HG03575 (cell line): ENCODE measurements around the gene C1orf159.
"Not testable (repeated sequence)": the region's sequence is repeated elsewhere in the genome, so short reads cannot be mapped to it uniquely, and the experiment has no call there.

Source experiments
- ATAC-seq: cut with Tn5 transposase; IDR thresholded peaks from one replicate; pipeline ENCODE4 v1.9.1; 2021; ENCODE audit not compliant: unreplicated experiment, insufficient number of reproducible peaks, low FRiP score; ENCODE audit errors: extremely low read depth

The C1orf159 gene

DNA sequence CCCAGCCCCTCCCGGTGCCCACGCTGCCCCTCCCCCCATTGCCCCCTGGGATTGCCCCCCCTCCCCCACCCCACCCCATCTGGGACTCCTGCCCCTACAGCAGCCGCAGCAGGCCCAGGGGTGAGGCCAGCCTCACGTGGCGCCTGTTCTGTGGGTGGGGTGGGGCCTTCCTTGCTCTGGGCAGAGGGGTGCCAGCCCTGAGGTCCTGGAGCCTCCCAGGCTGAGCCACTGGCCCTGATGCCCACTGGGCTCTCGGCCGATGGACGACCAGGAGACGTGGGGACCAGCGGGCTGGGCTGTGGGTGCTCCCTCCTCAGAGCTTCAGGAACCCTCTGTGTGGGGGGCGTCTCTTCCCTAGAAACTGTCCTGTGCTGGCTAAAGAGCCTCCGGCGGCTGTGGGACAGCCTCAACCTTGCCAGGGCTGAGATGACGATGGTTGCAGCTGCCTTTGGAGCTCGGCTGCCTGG lies 5.8 kb upstream of the C1orf159 start:
- ATAC-seq: no peak

DNA sequence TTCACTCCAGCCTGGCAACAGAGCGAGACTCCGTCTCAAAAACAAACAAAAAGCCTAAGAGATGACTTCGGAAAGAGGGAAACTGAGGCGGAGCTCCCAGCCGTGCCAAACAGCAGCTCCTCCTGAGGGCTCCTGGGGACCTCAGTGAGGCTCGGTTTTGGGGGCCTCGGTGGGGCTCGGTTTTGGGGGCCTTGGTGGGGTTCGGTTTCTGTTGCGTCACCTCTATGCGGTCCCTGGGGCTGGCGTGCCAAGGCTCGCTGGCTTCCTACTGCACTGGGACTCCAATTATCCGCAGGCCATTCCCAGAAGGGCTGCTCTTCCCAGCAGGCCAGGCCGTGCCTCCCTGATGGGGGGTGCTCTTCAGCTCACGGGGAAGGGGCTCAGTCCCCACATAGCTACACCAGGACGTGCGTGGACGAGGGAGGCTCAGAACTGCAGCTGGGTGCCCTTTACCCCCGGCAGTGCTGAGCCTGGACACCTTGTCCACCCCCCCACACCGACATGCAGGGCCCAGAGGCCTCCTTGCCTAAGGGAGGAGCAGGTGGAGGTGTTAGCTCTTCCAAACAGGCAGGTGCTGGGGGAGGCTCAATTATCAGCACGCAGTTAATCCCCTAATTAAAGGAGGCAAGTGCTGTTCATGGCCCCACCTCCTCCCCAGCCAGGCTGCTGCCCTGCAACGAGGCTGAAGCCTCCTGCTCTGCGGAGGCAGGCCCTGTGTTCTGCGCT lies 5.1 kb upstream of the C1orf159 start:
- no peak for ATAC-seq

DNA sequence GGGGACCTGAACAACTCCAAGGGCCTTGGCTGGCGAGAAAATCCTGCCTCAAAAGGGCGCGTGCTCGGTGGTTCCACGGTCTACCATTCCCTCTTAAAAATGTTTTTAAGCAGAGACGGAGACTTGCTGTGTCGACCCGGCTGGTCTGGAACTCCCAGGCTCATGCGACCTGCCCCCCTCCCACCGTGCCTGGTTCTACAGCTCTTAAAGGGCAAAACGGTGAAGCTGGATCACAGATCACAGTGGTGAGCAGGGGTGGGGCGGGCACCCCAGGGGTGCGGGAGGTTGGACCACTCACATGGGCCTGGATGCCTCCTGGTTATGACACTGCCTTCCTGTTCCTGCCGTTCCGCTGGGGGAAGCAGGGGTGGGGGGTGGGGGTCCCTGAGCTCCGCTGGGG lies 4.2 kb upstream of the C1orf159 start:
- ATAC-seq: no peak

DNA sequence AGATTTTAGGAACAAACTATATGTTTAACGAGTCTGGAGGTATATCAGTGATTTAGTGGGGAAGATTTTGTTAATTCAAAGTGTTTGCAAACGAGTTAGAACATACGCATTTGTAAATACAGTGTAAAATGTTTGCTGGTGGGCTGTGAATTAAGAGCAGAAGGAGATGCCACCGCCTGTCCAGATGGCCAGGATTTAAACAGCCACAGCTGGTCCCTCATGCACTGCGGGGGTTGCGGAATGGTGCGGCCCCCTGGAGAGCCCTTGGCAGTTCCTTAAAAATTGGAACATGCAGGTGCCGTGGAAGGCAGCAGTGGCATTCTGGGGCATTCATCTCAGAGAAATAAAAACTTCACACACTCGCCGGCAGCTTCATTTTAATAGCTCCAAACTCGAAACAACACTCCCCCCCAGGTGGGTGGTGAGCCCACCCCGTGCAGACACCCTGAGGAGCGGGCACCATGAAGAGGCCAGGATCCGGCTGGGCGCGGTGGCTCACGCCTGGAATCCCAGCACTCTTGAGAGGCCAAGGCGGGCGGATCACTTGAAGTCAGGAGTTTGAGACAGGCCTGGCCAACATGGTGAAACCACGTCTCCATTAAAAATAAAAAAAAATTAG lies 3.5 kb upstream of the C1orf159 start:
- no peak for ATAC-seq

DNA sequence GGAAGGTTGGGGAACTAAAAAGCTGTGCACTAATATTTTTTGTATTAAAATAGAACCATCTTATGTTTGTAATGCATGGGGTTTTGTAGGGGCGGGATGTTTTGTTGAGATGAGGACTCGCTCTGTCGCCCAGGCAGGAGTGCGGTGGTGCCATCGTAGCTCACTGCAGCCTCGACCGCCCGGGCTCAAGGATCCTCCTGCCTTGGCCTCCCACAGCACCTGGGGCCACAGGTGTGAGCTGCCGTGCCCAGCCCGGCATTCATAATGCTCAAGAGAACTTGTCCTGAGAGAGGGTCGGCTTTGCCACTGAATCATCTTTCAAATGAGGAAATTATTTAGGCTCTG lies 3.0 kb upstream of the C1orf159 start:
- ATAC-seq: no peak

DNA sequence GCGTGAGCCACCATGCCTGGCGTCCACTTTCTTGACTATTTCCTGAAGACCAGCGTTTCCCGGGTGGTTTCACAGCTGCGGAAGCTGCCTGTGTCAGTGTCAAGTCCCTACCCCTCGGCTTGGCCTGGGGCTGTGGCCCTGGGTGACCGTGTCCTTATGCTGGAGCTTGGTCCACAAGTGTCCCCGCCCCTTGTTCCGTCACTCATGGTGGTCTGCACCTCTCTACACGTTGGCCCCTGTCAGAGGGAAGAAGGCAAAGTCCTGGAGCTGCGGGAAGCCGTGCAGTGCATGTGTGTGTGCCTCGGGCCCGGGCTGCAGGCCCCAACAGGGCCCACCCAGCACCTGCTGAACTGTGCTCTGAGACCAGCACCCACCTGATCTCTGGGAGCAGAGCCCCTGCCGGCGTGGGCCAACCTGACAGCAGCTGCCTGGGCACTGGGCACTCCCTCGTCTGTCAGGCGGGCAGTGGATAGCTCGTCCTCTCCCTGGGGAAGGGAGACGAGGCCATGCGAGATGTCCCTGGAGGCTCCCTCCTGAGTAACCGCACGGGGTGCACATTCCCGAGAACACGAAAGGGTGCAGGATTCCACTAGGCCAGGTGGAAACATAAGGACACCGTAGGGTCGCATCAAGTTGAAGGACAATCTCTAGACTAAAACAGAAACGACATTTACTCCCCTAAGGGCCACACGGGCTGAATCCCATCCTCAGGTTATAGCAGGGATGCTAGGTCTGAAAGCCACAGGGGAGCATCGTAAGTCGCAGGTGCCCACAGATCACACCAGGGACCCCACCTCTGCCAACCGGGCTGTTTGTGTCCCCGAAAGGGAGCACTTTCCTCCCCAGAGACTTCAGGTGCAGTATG lies 2.4 kb upstream of the C1orf159 start:
- no peak for ATAC-seq

DNA sequence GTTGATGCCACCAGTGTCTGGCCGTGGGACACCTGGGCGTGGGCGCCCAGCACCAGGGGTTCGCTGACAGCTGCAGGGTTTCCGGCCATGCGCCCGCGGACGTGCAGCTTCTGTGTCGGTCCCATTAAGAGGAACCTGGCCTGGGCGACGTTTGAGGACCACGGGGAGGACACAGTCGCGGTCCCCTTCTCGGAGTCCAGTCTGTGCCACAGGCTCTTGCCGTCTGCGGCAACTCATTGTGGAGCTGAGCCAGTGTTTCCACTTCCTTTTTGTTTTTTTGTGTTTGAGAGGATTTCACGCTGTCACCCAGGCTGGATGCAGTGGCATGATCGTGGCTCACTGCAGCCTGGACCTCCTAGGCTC lies 1.6 kb upstream of the C1orf159 start:
- ATAC-seq: no peak

DNA sequence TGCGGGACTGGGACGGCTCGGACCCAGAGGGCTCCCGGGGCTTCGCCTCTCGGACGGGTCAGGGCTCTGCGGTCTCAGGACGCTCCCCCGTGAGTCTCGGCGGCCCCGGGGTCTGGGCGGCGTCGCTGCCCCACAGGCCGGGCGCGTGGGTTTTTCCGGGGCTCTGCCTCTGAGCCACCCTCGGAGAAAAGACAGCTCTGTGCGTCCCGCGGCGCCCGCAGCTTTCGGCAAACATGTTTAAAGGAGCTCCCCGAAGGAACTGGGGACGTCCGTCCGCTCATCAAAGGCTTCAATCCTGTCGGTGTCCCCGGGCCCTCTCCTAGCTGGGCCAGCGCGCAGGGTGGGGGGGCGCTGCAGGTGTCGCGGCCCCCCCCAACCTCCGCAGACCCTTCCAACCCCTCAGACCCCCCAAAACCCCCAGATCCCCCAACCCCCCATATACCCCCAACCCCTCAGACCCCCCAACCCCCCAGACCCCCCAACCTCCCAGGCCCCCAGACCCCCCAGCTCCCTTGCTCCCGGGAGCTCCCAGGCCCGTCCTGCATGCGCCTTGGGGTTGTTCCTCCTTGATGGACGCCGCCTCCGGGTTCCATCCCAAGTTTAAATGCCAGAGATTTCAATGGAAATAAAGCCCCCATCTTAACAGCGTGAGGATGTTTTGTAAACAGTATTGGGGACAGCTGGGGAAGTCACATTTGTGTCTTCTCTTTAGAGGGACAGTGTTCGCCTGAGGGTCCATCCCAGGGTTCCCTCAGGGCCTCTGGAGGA lies 996 bp upstream of the C1orf159 start:
- ATAC-seq: no peak

DNA sequence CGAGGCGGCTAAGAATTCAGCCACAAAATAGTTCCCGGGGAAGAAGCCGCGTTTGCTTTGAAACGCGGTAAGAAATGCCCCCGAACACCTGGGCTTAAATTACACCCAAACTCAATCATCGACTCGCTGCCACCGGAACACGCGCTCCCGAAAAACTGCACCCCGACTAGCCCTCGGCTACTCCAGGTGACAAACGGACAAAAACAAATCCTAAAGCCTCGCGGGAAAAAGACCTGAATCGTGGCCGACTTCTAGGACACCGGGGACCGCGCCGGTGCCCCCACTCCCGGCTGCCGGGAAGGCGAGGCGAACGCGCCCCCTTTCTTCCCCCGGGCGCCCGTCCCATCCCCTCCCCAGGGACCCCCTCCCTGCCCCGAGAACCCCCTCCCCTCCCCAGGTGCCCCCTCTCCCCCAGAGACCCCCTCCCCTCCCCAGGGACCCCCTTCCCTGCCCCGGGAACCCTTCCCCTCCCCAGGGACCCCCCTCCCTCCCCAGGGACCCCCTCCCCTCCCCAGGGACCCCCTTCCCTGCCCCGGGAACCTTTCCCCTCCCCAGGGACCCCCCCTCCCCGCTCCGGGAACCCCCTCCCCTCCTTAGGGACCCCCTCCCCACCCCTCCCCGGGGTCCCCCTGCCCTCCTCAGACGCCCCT lies 628 bp downstream of the C1orf159 start:
- no peak for ATAC-seq

DNA sequence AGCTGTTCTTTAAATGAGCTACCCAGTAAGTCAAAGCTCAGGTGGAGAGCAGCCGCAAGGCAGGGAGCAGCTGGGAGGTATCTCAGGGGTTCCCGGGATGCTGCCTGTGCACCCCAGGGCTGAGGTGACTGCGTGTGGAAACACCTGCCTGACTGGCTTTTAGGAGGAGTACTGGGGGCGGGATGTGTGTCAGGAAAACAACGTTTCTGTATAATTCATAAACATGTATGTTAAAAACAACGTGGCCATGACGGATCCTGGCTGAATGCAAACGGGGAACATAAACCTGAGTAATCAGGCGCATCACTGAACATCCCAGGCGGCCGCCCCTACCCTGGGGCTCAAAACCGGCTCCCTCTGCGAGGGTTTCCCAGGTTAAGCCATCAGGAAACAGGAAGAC lies 1.5 kb downstream of the C1orf159 start:
- no peak for ATAC-seq

DNA sequence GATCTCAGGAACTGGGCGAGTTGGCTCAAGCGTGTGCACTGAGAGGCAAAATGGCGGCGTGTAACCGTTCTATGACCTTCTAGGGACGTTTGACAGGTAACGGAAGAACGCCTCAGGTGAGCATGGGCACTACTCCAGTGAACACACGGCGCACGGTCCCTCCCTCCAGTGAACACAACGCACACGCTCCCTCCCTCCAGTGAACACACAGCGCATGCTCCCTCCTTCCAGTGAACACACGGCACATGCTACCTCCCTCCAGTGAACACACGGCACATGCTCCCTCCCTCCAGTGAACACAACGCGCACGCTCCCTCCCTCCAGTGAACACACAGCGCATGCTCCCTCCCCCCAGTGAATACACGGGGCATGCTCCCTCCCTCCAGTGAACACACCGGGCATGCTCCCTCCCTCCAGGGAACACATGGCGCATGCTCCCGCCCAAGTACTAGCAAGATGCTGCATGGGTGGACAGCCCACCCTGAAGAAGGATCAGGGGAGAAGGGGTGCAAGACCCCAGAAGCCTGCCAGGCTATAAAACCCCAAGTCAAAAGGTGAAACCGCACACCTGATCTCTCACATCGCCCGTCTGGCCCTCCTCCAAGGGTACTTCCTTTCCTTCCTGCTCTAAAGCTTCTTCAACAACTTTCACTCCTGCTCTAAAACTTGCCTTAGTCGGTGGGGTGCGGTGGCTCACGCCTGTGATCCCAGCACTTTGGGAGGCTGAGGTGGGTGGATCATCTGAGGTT lies 3.5 kb downstream of the C1orf159 start:
- no peak for ATAC-seq

DNA sequence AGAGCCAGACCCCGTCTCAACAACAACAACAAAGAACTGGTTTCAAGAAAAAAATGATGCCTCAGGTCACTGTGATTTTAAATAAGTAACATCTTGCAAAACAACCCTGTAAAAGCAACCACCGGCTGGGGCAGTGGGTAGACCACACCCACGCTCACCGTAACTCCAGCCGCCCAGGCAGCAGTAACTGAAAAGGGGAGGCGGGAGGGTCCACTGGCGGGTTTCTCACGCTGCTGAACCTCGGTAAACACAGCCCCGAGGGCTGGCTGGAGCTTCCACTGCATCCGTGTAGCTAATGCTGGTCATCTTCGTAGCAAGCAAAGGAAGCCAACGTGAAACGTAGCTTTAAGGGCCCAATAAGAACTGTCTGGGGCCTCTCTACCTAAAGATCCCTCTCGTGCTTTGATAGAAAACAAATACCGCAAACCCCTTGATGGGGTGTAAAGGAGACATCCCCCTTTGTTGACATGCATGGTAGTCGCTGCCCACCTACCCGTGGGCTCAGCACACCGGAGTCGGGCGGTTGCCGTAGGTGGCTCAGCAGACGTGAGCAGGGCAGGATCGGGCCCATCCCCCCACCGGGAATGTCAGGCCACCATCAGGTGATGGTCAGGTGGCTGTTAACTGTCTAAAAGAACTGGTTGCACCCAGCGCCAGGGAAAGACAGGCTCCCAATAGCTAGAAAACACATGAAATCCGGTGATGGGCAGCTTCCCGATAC lies 4.2 kb downstream of the C1orf159 start:
- ATAC-seq: no peak

DNA sequence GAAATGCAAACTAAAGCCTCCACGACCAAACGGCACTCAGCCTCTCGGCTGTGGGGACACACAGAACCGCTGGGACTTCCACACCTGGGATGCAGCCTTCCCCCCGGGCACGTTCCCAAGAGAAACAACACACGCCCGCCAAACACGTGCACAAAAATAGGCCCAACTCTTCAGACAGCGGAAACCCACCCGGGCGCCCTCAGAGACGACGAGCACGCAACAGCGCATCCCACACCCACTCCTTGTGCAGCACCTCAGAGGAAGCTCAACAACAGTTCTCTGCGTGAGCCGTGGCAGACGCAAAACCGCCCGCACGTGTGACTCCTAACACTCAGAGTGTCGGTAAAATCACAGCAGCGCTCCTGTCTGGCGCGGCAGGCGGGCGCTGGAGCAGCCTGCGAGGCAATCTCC lies 5.3 kb downstream of the C1orf159 start:
- no peak for ATAC-seq

DNA sequence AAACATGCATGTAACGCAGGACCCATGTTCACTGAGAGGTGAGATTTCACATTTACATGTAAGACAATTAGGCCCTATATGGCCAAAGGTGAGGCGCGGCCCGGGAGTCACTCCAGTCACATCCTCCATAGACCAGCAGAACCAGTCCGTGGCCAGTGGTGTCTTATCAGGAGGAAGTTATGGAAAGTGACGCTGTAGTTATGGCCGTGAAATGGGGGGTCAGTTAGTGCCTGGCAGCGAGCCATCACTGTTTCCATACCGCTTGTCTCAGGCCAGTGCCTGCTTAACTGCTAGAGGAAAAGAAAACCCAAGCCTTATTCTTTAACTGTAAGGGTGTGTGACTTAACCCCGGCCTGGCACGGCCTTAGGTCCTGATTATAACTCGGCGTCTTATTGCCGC lies 6.1 kb downstream of the C1orf159 start:
- no peak for ATAC-seq

DNA sequence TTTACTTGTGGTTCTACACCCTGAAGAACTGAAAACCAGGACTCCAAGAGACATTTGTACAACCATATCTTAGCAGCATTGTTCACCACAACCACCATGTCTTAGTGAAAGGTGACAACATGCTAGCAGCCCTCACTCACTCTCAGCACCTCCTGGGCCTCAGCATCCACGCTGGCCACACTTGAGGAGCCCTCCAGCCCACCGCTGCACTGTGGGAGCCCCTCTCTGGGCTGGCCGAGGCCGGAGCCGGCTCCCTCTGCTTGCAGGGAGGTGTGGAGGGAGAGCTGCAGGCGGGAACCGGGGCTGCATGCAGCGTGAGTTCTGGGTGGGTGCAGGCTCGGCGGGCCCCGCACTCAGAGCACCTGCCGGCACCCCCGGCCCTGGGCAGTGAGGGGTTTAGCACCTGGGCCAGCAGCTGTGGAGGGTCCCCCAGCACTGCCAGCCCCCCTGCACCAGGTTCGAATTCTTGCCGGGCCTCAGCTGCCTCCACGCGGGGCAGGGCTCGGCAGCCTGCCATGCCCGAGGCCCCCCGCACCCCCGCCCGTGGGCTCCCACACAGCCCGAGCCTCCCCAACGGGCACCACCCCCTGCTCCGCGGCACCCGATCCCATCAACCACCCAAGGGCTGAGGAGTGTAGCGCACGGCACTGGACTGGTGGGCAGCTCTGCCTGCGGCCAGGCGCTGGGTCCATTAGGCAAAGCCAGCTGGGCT lies 9.2 kb downstream of the C1orf159 start:
- no peak for ATAC-seq

DNA sequence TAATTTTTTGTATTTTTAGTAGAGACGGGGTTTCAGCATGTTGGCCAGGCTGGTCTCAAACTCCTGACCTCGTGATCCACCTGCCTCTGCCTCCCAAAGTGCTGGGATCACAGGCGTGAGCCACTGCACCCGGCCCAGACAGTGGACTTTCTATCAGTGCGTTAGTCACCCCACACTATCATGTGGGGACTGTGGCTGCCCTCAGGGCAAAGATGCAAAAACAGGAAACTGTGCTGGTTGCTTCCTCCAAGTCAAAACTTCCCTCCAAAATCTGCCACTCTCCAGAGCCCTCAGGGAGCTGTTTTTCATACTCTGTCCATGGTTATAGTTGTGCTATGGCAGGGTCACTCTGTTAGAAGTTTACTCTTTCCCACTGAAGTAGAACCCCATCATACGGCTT lies 11.7 kb downstream of the C1orf159 start:
- ATAC-seq: not testable (repeated sequence)

DNA sequence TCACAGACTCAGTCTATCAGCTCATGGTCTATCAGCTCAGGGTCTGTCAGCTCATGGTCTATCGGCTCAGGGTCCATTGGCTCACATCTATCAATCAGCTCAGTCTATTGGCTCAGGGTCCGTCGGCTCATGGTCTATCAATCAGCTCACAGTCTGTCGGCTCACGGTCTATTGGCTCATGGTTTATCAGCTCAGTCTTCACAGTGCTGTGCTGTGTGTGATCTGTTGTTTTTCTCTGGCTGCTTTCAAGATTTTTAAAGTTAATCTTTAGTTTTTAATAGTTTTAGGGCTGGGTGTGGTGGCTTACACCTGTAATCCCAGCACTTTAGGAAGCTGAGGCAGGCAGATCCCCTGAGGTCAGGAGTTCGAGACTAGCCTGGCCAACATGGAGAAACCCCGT lies 14.4 kb downstream of the C1orf159 start:
- no peak for ATAC-seq
